ENCODE measurements around the gene DUSP7. TPM values are rescaled to one million over a fixed set of nuclear protein-coding genes. Genes with fewer than 3 reads are reported as not detected.

Gene DUSP7
- total RNA-seq, 1 experiment from 2014 or later, result 18.8 TPM

- DNase-seq (ENCODE audit: low spot score) (no peak), ATAC-seq (peak; percentile 3; the same call in 1 of the 2 replicates)
- Mint-ChIP-seq H3K4me1 (peaks cover 45% of the 10 kb centered on the region), H3K36me3 (no peaks in the 10 kb centered on the region), H3K4me3 (peak overlapping the region; percentile 52), H3K9me3 (no peaks in the 10 kb centered on the region), H3K27ac (no peak overlapping the region), H3K27me3 (ENCODE audit: low read depth) (no peaks in the 10 kb centered on the region; the same call in 1 of the 2 replicates)
- ChIA-PET POLR2A (interaction anchor here (0.8 to 1.7 kb wide), 3 partner anchors 24 to 148 kb away, joined by 4 to 9 read pairs (median 4); partner anchors contain the start of genes DUSP7 and POC1A), CTCF (interaction anchor here (0.6 to 8.5 kb wide), 18 partner anchors 10 to 333 kb away, joined by 3 to 382 read pairs (median 11); partner anchors contain the start of genes DUSP7, POC1A and RPL29)
- TF ChIP-seq ATF1 (CRISPR knock-in tag; IDR thresholded peaks at IDR 0.05) (no peak), SOX15 (CRISPR knock-in tag; IDR thresholded peaks at IDR 0.05) (no peak), USF2 (CRISPR knock-in tag; IDR thresholded peaks at IDR 0.05) (peak; percentile 1; the same call in 1 of the 2 replicates), ZBTB43 (CRISPR knock-in tag; IDR thresholded peaks at IDR 0.05) (0 out of 2 replicates have a peak, but pooled peaks have one; percentile 61), CBFB (CRISPR knock-in tag; IDR thresholded peaks at IDR 0.05; ENCODE audit: low read depth) (no peak), ATF3 (CRISPR knock-in tag; conservative IDR thresholded peaks at IDR 0.05) (no peak)
Observed at GRCh38 chr3:52006017-52006819, 50.2 kb downstream of the DUSP7 start.

DNA sequence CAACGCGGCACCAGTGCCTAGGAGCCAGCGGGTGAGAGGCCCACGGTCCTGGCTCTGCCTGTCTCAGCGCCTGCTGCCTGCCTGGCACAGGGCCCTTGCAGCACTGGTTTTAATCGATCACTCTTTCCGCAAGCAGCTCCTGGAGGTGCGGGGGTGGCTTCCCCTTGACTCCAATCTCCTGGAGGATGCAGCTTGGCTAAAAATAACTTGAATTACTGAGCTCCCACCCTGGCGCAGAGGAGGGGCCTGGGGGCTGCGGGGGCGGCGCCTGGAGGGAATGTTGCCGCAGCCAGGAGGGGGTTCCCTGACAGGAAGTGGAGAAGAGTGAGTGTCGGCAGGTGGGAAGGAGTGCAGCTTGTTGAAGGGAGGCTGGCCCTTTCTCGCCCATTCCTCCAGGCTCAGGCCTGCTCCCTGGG is 50.8 kb downstream of the DUSP7 start:
- peak overlapping the region; percentile 63; the same call in 1 of the 2 replicates for H3K27ac Mint-ChIP-seq
- H3K36me3 Mint-ChIP-seq, result no peaks in the 10 kb centered on the region
- peaks cover 45% of the 10 kb centered on the region for H3K4me1 Mint-ChIP-seq
- H3K9me3 Mint-ChIP-seq, result no peaks in the 10 kb centered on the region
- ATAC-seq (peak; percentile 56), DNase-seq (ENCODE audit: low spot score) (peak; percentile 65)
- H3K4me3 Mint-ChIP-seq, result peak overlapping the region; percentile 52
- ChIA-PET POLR2A (interaction anchor here (0.6 to 1.7 kb wide), 4 partner anchors 23 to 149 kb away, joined by 4 to 9 read pairs (median 4); partner anchors contain the start of genes DUSP7 and POC1A), CTCF (interaction anchor here (0.9 to 8.5 kb wide), 19 partner anchors 10 to 383 kb away, joined by 3 to 382 read pairs (median 11); partner anchors contain the start of genes DUSP7, POC1A and RPL29)
- TF ChIP-seq ATF6 (CRISPR knock-in tag; IDR thresholded peaks at IDR 0.05) (no peak), ZBTB21 (CRISPR knock-in tag; IDR thresholded peaks at IDR 0.05; ENCODE audit: borderline replicate concordance) (no peak), CBFB (CRISPR knock-in tag; IDR thresholded peaks at IDR 0.05; ENCODE audit: low read depth) (no peak), ZNF512 (CRISPR knock-in tag; IDR thresholded peaks at IDR 0.05; ENCODE audit: borderline replicate concordance) (no peak), GTF2I (CRISPR knock-in tag; conservative IDR thresholded peaks at IDR 0.05) (no peak), TCF7 (CRISPR knock-in tag; IDR thresholded peaks at IDR 0.05; ENCODE audit: low read depth) (no peak), CREB1 (CRISPR knock-in tag; IDR thresholded peaks at IDR 0.05) (no peak), JUN (CRISPR knock-in tag; IDR thresholded peaks at IDR 0.05) (no peak), MXD4 (CRISPR knock-in tag; IDR thresholded peaks at IDR 0.05; ENCODE audit: borderline replicate concordance) (no peak)
- TF ChIP-seq, protein P1, sequence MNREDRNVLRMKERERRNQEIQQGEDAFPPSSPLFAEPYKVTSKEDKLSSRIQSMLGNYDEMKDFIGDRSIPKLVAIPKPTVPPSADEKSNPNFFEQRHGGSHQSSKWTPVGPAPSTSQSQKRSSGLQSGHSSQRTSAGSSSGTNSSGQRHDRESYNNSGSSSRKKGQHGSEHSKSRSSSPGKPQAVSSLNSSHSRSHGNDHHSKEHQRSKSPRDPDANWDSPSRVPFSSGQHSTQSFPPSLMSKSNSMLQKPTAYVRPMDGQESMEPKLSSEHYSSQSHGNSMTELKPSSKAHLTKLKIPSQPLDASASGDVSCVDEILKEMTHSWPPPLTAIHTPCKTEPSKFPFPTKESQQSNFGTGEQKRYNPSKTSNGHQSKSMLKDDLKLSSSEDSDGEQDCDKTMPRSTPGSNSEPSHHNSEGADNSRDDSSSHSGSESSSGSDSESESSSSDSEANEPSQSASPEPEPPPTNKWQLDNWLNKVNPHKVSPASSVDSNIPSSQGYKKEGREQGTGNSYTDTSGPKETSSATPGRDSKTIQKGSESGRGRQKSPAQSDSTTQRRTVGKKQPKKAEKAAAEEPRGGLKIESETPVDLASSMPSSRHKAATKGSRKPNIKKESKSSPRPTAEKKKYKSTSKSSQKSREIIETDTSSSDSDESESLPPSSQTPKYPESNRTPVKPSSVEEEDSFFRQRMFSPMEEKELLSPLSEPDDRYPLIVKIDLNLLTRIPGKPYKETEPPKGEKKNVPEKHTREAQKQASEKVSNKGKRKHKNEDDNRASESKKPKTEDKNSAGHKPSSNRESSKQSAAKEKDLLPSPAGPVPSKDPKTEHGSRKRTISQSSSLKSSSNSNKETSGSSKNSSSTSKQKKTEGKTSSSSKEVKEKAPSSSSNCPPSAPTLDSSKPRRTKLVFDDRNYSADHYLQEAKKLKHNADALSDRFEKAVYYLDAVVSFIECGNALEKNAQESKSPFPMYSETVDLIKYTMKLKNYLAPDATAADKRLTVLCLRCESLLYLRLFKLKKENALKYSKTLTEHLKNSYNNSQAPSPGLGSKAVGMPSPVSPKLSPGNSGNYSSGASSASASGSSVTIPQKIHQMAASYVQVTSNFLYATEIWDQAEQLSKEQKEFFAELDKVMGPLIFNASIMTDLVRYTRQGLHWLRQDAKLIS (CRISPR knock-in tag; IDR thresholded peaks at IDR 0.05; ENCODE audit: borderline replicate concordance), result no peak
- TF ChIP-seq, protein P2, sequence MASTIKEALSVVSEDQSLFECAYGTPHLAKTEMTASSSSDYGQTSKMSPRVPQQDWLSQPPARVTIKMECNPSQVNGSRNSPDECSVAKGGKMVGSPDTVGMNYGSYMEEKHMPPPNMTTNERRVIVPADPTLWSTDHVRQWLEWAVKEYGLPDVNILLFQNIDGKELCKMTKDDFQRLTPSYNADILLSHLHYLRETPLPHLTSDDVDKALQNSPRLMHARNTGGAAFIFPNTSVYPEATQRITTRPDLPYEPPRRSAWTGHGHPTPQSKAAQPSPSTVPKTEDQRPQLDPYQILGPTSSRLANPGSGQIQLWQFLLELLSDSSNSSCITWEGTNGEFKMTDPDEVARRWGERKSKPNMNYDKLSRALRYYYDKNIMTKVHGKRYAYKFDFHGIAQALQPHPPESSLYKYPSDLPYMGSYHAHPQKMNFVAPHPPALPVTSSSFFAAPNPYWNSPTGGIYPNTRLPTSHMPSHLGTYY (CRISPR knock-in tag; IDR thresholded peaks at IDR 0.05), result no peak
- no peaks in the 10 kb centered on the region for H3K27me3 Mint-ChIP-seq (ENCODE audit: low read depth)

Data from WTC11 (cell line).